HepG2 (cell line): Measurements from ENCODE around the gene SYNM. TPM values are rescaled to one million over a fixed set of nuclear protein-coding genes. Genes with fewer than 3 reads are reported as not detected.

Experiments used
- CENPT ChIP-seq: sonication (generic); formaldehyde crosslinking; IDR thresholded peaks from 2 replicates; pipeline ENCODE4 v1.8.0; 2022; ENCODE audit warnings: low read depth, mild to moderate bottlenecking, moderate library complexity, missing genetic modification reagents
- CHCHD3 ChIP-seq: sonication (generic); formaldehyde crosslinking; IDR thresholded peaks from 2 replicates; pipeline ENCODE4 v1.8.0; 2022; ENCODE audit warnings: mild to moderate bottlenecking, missing genetic modification reagents, moderate library complexity
- PATZ1 ChIP-seq: sonication (generic); formaldehyde crosslinking; IDR thresholded peaks from 2 replicates; pipeline ENCODE4 v1.4.0; 2020; ENCODE audit warnings: missing genetic modification reagents
- PAXIP1 ChIP-seq: sonication (generic); formaldehyde crosslinking; conservative IDR thresholded peaks from 2 replicates; pipeline ENCODE4 v1.4.0; 2020; ENCODE audit warnings: mild to moderate bottlenecking, missing genetic modification reagents, moderate library complexity
- PRDM15 ChIP-seq: sonication (generic); formaldehyde crosslinking; IDR thresholded peaks from 2 replicates; pipeline ENCODE4 v1.4.0; 2020; ENCODE audit warnings: missing genetic modification reagents
- SALL1 ChIP-seq: sonication (generic); formaldehyde crosslinking; IDR thresholded peaks from 2 replicates; pipeline ENCODE4 v1.8.0; 2022; ENCODE audit warnings: mild to moderate bottlenecking, missing genetic modification reagents
- ZFP90 ChIP-seq: sonication (generic); formaldehyde crosslinking; IDR thresholded peaks from 2 replicates; pipeline ENCODE4 v1.8.0; 2022; ENCODE audit warnings: missing genetic modification reagents, mild to moderate bottlenecking, inconsistent platforms, borderline replicate concordance
- ZFP91 ChIP-seq: sonication (generic); formaldehyde crosslinking; IDR thresholded peaks from 2 replicates; pipeline ENCODE4 v1.9.0; 2022; ENCODE audit warnings: missing genetic modification reagents, mild to moderate bottlenecking, borderline replicate concordance
- ZGPAT ChIP-seq: IDR thresholded peaks from 2 replicates; pipeline ENCODE4 v1.6.1; 2016; ENCODE audit warnings: mild to moderate bottlenecking
- ZNF276 ChIP-seq: sonication (generic); formaldehyde crosslinking; IDR thresholded peaks from 2 replicates; pipeline ENCODE4 v1.4.0; 2020; ENCODE audit warnings: mild to moderate bottlenecking, low read depth, missing genetic modification reagents
- ZNF652 ChIP-seq: IDR thresholded peaks from 2 replicates; pipeline ENCODE4 v1.6.1; 2016; ENCODE audit warnings: low read depth, borderline replicate concordance
- ZNF850 ChIP-seq: sonication (generic); formaldehyde crosslinking; conservative IDR thresholded peaks from 2 replicates; pipeline ENCODE4 v1.9.0; 2021; ENCODE audit warnings: mild to moderate bottlenecking, missing genetic modification reagents
- polyA plus RNA-seq, 8 experiments: library from polyadenylated mRNA; depleted of rRNA in 3 of 8; stranded (reverse) in 7 of 8; unstranded in 1 of 8; fragments of >200 nt; fragmentation: Illumina TruSeq in 4 of 8; extraction: Trizol in 4 of 8; gene quantifications; 2 replicates each; pipeline versions ENCODE4 v1.2.1 to v1.2.3, GENCODE V29; 2011 to 2016; ENCODE audit warnings: low read depth in 4 of 8, missing spikeins in 1 of 8, mixed read lengths in 1 of 8; ENCODE audit not compliant: insufficient read depth in 1 of 8
- total RNA-seq, 5 experiments: library from RNA; depleted of rRNA; stranded (reverse); fragments of >200 nt; fragmentation: Illumina TruSeq; extraction: Trizol; gene quantifications; 2 replicates each; pipeline ENCODE4 v1.2.3, GENCODE V29; 2016; ENCODE audit warnings: low read depth in 1 of 5

SYNM gene
- total and polyA plus RNA-seq, 2 of the 13 experiments (the other 11 are each of a cell fraction or from before 2014, with no cell fraction given) = 1.1 to 3.7 TPM

- peak; percentile 73; the same call in 1 of the 2 replicates for TF ChIP-seq ZGPAT (CRISPR knock-in tag)
- peak; percentile 76 for TF ChIP-seq ZFP91 (CRISPR knock-in tag)
- TF ChIP-seq CHCHD3 (CRISPR knock-in tag) = peak; percentile 81; the same call in 1 of the 2 replicates
- no peak for TF ChIP-seq CENPT (CRISPR knock-in tag)
- TF ChIP-seq PAXIP1 (CRISPR knock-in tag) = no peak
- no peak for TF ChIP-seq ZNF652
- TF ChIP-seq PATZ1 (CRISPR knock-in tag) = 0 out of 2 replicates have a peak, but pooled peaks have one; percentile 38
- TF ChIP-seq ZNF276 (CRISPR knock-in tag) = no peak
- no peak for TF ChIP-seq ZNF850 (CRISPR knock-in tag)
- 0 out of 2 replicates have a peak, but pooled peaks have one; percentile 34 for TF ChIP-seq PRDM15
- TF ChIP-seq ZFP90 (CRISPR knock-in tag) = peak; percentile 28; the same call in 1 of the 2 replicates
- peak; percentile 84 for TF ChIP-seq SALL1 (CRISPR knock-in tag)
Measured at GRCh38 chr15:99104788-99105513, at the start of gene SYNM (continued).
